ENCODE measurements around the gene PYY. TPM values are rescaled to one million over a fixed set of nuclear protein-coding genes. Genes with fewer than 3 reads are reported as not detected.
"Not testable (repeated sequence)": the region's sequence is repeated elsewhere in the genome, so short reads cannot be mapped to it uniquely, and the experiment has no call there.

PYY gene
- total RNA-seq, 3 donors from 2014 or later: 22.0 to 141 (median 55.4) TPM

GRCh38 chr17:43978078-43978477 lies 24.3 kb upstream of the PYY start:
- Histone ChIP-seq H3K4me3 (no peak overlapping the region), H3K9me3 (no peaks in the 10 kb centered on the region), H3K4me1 (ENCODE audit: low read depth) (peaks cover under 1% of the 10 kb centered on the region), H3K36me3 (ENCODE audit: low read depth) (no peaks in the 10 kb centered on the region)
- DNase-seq: no peak
- no peak for TF ChIP-seq CTCF (IDR thresholded peaks at IDR 0.05)
- intact Hi-C loops (cut with DNase I, micrococcal nuclease): no loop called here
- no peak for ATAC-seq

GRCh38 chr17:43976963-43977837 lies 23.5 kb upstream of the PYY start:
- Histone ChIP-seq H3K4me3 (no peak overlapping the region), H3K36me3 (ENCODE audit: low read depth) (no peaks in the 10 kb centered on the region), H3K4me1 (ENCODE audit: low read depth) (no peaks in the 10 kb centered on the region), H3K9me3 (no peaks in the 10 kb centered on the region)
- no peak for ATAC-seq
- intact Hi-C loops (cut with DNase I, micrococcal nuclease): no loop called here
- peak in 1 of 3 donors; percentile 20 for DNase-seq
- TF ChIP-seq CTCF (IDR thresholded peaks at IDR 0.05): no peak

GRCh38 chr17:43975898-43976297 lies 22.2 kb upstream of the PYY start:
- intact Hi-C loops (cut with DNase I, micrococcal nuclease): no loop called here
- no peak for ATAC-seq
- Histone ChIP-seq H3K4me3 (no peak overlapping the region), H3K36me3 (ENCODE audit: low read depth) (no peaks in the 10 kb centered on the region), H3K4me1 (ENCODE audit: low read depth) (no peaks in the 10 kb centered on the region), H3K9me3 (no peaks in the 10 kb centered on the region)
- no peak for DNase-seq
- no peak for TF ChIP-seq CTCF (IDR thresholded peaks at IDR 0.05)

- Histone ChIP-seq H3K9me3 (no peaks in the 10 kb centered on the region), H3K36me3 (ENCODE audit: low read depth) (no peaks in the 10 kb centered on the region), H3K4me1 (ENCODE audit: low read depth) (no peaks in the 10 kb centered on the region), H3K4me3 (no peak overlapping the region)
- intact Hi-C loops (cut with DNase I, micrococcal nuclease): no loop called here
- ATAC-seq (no peak), DNase-seq (peak in 1 of 3 donors; percentile 5)
- no peak for TF ChIP-seq CTCF (IDR thresholded peaks at IDR 0.05)
These were observed 20.9 kb upstream of the PYY start for GRCh38 chr17:43974382-43975266.

- ATAC-seq; intact Hi-C loops (cut with DNase I, micrococcal nuclease); H3K4me3 ChIP-seq; DNase-seq; H3K9me3 ChIP-seq; H3K36me3 ChIP-seq (ENCODE audit: low read depth); H3K4me1 ChIP-seq (ENCODE audit: low read depth): not testable (repeated sequence)
These were observed 18.9 kb upstream of the PYY start for GRCh38 chr17:43972444-43973212.

- H3K4me3 ChIP-seq; intact Hi-C loops (cut with DNase I, micrococcal nuclease); DNase-seq; H3K9me3 ChIP-seq; H3K4me1 ChIP-seq (ENCODE audit: low read depth); ATAC-seq; H3K36me3 ChIP-seq (ENCODE audit: low read depth): not testable (repeated sequence)
These were observed 17.7 kb upstream of the PYY start for GRCh38 chr17:43971436-43971835.

All from mucosa of descending colon (tissue), 3 donors.